ENCODE results near the gene TMEM255B.

Gene TMEM255B

GRCh38 chr13:113732176-113732960 is 26.7 kb upstream of the TMEM255B start:
- Histone ChIP-seq H3K36me3 (ENCODE audit: insufficient read depth) (no peaks in the 10 kb centered on the region), H2AFZ (ENCODE audit: low read depth) (no peak overlapping the region), H3K9ac (no peak overlapping the region), H3K27me3 (ENCODE audit: insufficient read depth, low read depth) (peaks cover 31% of the 10 kb centered on the region), H3K4me3 (IDR thresholded peaks at IDR 0.05; ENCODE audit: insufficient read depth, low read depth, low read length) (no peak overlapping the region), H3K79me2 (ENCODE audit: insufficient read depth, low read depth) (no peaks in the 10 kb centered on the region), H4K20me1 (ENCODE audit: insufficient read depth) (no peaks in the 10 kb centered on the region), H3K4me1 (ENCODE audit: low read depth, poor library complexity, severe bottlenecking) (no peaks in the 10 kb centered on the region), H3K4me2 (no peak overlapping the region), H3K27ac (no peak overlapping the region)
- TF ChIP-seq CTCF (conservative IDR thresholded peaks at IDR 0.05; ENCODE audit: low read depth, low read length) = no peak

GRCh38 chr13:113732961-113733950 is 25.8 kb upstream of the TMEM255B start:
- Histone ChIP-seq H3K27me3 (ENCODE audit: insufficient read depth, low read depth) (peaks cover 36% of the 10 kb centered on the region), H3K36me3 (ENCODE audit: insufficient read depth) (no peaks in the 10 kb centered on the region), H3K4me3 (IDR thresholded peaks at IDR 0.05; ENCODE audit: insufficient read depth, low read depth, low read length) (no peak overlapping the region), H3K4me1 (ENCODE audit: low read depth, poor library complexity, severe bottlenecking) (no peaks in the 10 kb centered on the region), H4K20me1 (ENCODE audit: insufficient read depth) (no peaks in the 10 kb centered on the region), H3K27ac (no peak overlapping the region), H2AFZ (ENCODE audit: low read depth) (no peak overlapping the region), H3K4me2 (no peak overlapping the region), H3K79me2 (ENCODE audit: insufficient read depth, low read depth) (no peaks in the 10 kb centered on the region), H3K9ac (no peak overlapping the region)
- no peak for TF ChIP-seq CTCF (conservative IDR thresholded peaks at IDR 0.05; ENCODE audit: low read depth, low read length)

- no peak for TF ChIP-seq CTCF (conservative IDR thresholded peaks at IDR 0.05; ENCODE audit: low read depth, low read length)
- no peaks in the 10 kb centered on the region for H3K4me1 ChIP-seq (ENCODE audit: low read depth, poor library complexity, severe bottlenecking)
- H3K27ac ChIP-seq = no peak overlapping the region
- no peaks in the 10 kb centered on the region for H3K79me2 ChIP-seq (ENCODE audit: insufficient read depth, low read depth)
- H3K4me2 ChIP-seq = no peak overlapping the region
- H3K9ac ChIP-seq = no peak overlapping the region
- H2AFZ ChIP-seq (ENCODE audit: low read depth) = no peak overlapping the region
- no peaks in the 10 kb centered on the region for H4K20me1 ChIP-seq (ENCODE audit: insufficient read depth)
- H3K36me3 ChIP-seq (ENCODE audit: insufficient read depth) = no peaks in the 10 kb centered on the region
- peaks cover 32% of the 10 kb centered on the region for H3K27me3 ChIP-seq (ENCODE audit: insufficient read depth, low read depth)
- H3K4me3 ChIP-seq (IDR thresholded peaks at IDR 0.05; ENCODE audit: insufficient read depth, low read depth, low read length) = no peak overlapping the region
Measured at GRCh38 chr13:113734099-113734825, 24.8 kb upstream of the TMEM255B start.

- H3K79me2 ChIP-seq (ENCODE audit: insufficient read depth, low read depth) = no peaks in the 10 kb centered on the region
- no peak overlapping the region for H3K4me2 ChIP-seq
- H3K4me1 ChIP-seq (ENCODE audit: low read depth, poor library complexity, severe bottlenecking) = no peaks in the 10 kb centered on the region
- H3K9ac ChIP-seq = no peak overlapping the region
- no peaks in the 10 kb centered on the region for H4K20me1 ChIP-seq (ENCODE audit: insufficient read depth)
- no peak overlapping the region for H3K27ac ChIP-seq
- H2AFZ ChIP-seq (ENCODE audit: low read depth) = no peak overlapping the region
- H3K36me3 ChIP-seq (ENCODE audit: insufficient read depth) = no peaks in the 10 kb centered on the region
- TF ChIP-seq CTCF (conservative IDR thresholded peaks at IDR 0.05; ENCODE audit: low read depth, low read length) = no peak
- peaks cover 26% of the 10 kb centered on the region for H3K27me3 ChIP-seq (ENCODE audit: insufficient read depth, low read depth)
- no peak overlapping the region for H3K4me3 ChIP-seq (IDR thresholded peaks at IDR 0.05; ENCODE audit: insufficient read depth, low read depth, low read length)
Measured at GRCh38 chr13:113734826-113735125, 24.2 kb upstream of the TMEM255B start.

All from KMS-11 (cell line).